ENCODE measurements around the gene BZW1. TPM values are rescaled to one million over a fixed set of nuclear protein-coding genes. Genes with fewer than 3 reads are reported as not detected.

BZW1 gene
- 100 to 1,000 TPM; 354 to 367 (median 365) TPM for polyA plus RNA-seq

- peaks cover 15 to 31% (median 19%) of the 10 kb centered on the region in 3 donors for H3K27me3 Mint-ChIP-seq (ENCODE audit: low read depth in 3 of 3)
- peaks cover 13 to 34% (median 25%) of the 10 kb centered on the region in 3 donors for H3K36me3 Mint-ChIP-seq
- DNase-seq = peak; percentile 98 to 99 (median 99)
- H3K4me1 Mint-ChIP-seq = peaks cover 46 to 64% of the 10 kb centered on the region in 2 donors
- peak within 1 kb of the TSS; percentile 95 to 99 (median 97) for H3K4me3 Mint-ChIP-seq
- H3K27ac Mint-ChIP-seq = peak within 1 kb of the TSS; percentile 96 to 99 (median 99)
- H3K9me3 Mint-ChIP-seq = no peaks in the 10 kb centered on the region
Measured at GRCh38 chr2:200811333-200812121, at the start of gene BZW1. Gene BZW1, plus strand, starts transcription at chr2:200811910. Its CDS starts 1,308 bp downstream, at chr2:200813218.

GRCh38 chr2:200762127-200762526 is 49.6 kb upstream of the BZW1 start:
- no peaks in the 10 kb centered on the region for H3K36me3 Mint-ChIP-seq
- DNase-seq = no peak
- no peaks in the 10 kb centered on the region for H3K9me3 Mint-ChIP-seq
- H3K27me3 Mint-ChIP-seq (ENCODE audit: low read depth in 3 of 3) = peaks cover 0 to 4% (median 0%) of the 10 kb centered on the region in 3 donors
- no peak overlapping the region for H3K4me3 Mint-ChIP-seq
- no peaks in the 10 kb centered on the region for H3K4me1 Mint-ChIP-seq
- H3K27ac Mint-ChIP-seq = no peak overlapping the region

- no peak for DNase-seq
- Mint-ChIP-seq H3K27ac (no peak overlapping the region), H3K4me3 (no peak overlapping the region), H3K36me3 (no peaks in the 10 kb centered on the region), H3K4me1 (no peaks in the 10 kb centered on the region), H3K27me3 (ENCODE audit: low read depth in 3 of 3) (peaks cover 0 to 4% (median 0%) of the 10 kb centered on the region in 3 donors), H3K9me3 (no peaks in the 10 kb centered on the region)
Measured at GRCh38 chr2:200763422-200763821, 48.3 kb upstream of the BZW1 start.

GRCh38 chr2:200765139-200765951 is 46.4 kb upstream of the BZW1 start:
- no peak for DNase-seq
- Mint-ChIP-seq H3K4me1 (no peaks in the 10 kb centered on the region), H3K27ac (no peak overlapping the region), H3K27me3 (ENCODE audit: low read depth in 3 of 3) (peaks cover 0 to 2% (median 2%) of the 10 kb centered on the region in 3 donors), H3K9me3 (no peaks in the 10 kb centered on the region), H3K36me3 (no peaks in the 10 kb centered on the region), H3K4me3 (no peak overlapping the region)

- no peak for DNase-seq
- H3K27me3 Mint-ChIP-seq (ENCODE audit: low read depth in 3 of 3) = peaks cover 0 to 2% (median 2%) of the 10 kb centered on the region in 3 donors
- H3K27ac Mint-ChIP-seq = no peak overlapping the region
- H3K4me3 Mint-ChIP-seq = no peak overlapping the region
- H3K36me3 Mint-ChIP-seq = no peaks in the 10 kb centered on the region
- no peaks in the 10 kb centered on the region for H3K4me1 Mint-ChIP-seq
- H3K9me3 Mint-ChIP-seq = no peaks in the 10 kb centered on the region
Measured at GRCh38 chr2:200765995-200766660, 45.6 kb upstream of the BZW1 start.

- Mint-ChIP-seq H3K9me3 (no peaks in the 10 kb centered on the region), H3K4me1 (no peaks in the 10 kb centered on the region), H3K27me3 (ENCODE audit: low read depth in 3 of 3) (peaks cover 0 to 3% (median 2%) of the 10 kb centered on the region in 3 donors), H3K27ac (no peak overlapping the region), H3K36me3 (no peaks in the 10 kb centered on the region), H3K4me3 (no peak overlapping the region)
- DNase-seq = no peak
Measured at GRCh38 chr2:200767111-200767885, 44.4 kb upstream of the BZW1 start.

GRCh38 chr2:200770847-200771246 is 40.9 kb upstream of the BZW1 start:
- Mint-ChIP-seq H3K27me3 (ENCODE audit: low read depth in 3 of 3) (peaks cover 0 to 6% (median 3%) of the 10 kb centered on the region in 3 donors), H3K36me3 (peaks cover 0 to 4% (median 0%) of the 10 kb centered on the region in 3 donors), H3K9me3 (peaks cover 0 to 4% (median 0%) of the 10 kb centered on the region in 6 donors), H3K4me1 (no peaks in the 10 kb centered on the region), H3K27ac (no peak overlapping the region), H3K4me3 (no peak overlapping the region)
- no peak for DNase-seq

- H3K36me3 Mint-ChIP-seq = peaks cover 0 to 4% (median 0%) of the 10 kb centered on the region in 3 donors
- no peak overlapping the region for H3K27ac Mint-ChIP-seq
Measured at GRCh38 chr2:200772620-200773019, 39.1 kb upstream of the BZW1 start.

GRCh38 chr2:200773083-200773482 is 38.6 kb upstream of the BZW1 start:
- peaks cover 0 to 6% (median 3%) of the 10 kb centered on the region in 3 donors for H3K27me3 Mint-ChIP-seq (ENCODE audit: low read depth in 3 of 3)
- H3K9me3 Mint-ChIP-seq = peaks cover 0 to 4% (median 0%) of the 10 kb centered on the region in 6 donors
- no peak for DNase-seq
- H3K27ac Mint-ChIP-seq = no peak overlapping the region
- peaks cover 0 to 4% (median 0%) of the 10 kb centered on the region in 3 donors for H3K36me3 Mint-ChIP-seq
- H3K4me3 Mint-ChIP-seq = no peak overlapping the region
- no peaks in the 10 kb centered on the region for H3K4me1 Mint-ChIP-seq

More at GRCh38 chr2:200772620-200773019, 39.1 kb upstream of the BZW1 start:
- H3K27me3 Mint-ChIP-seq (ENCODE audit: low read depth in 3 of 3) = peaks cover 0 to 6% (median 3%) of the 10 kb centered on the region in 3 donors
- H3K4me1 Mint-ChIP-seq = no peaks in the 10 kb centered on the region
- no peak for DNase-seq
- peaks cover 0 to 4% (median 0%) of the 10 kb centered on the region in 6 donors for H3K9me3 Mint-ChIP-seq
- H3K4me3 Mint-ChIP-seq = no peak overlapping the region

GRCh38 chr2:200774920-200775319 is 36.8 kb upstream of the BZW1 start:
- Mint-ChIP-seq H3K4me3 (no peak overlapping the region), H3K36me3 (peaks cover 0 to 4% (median 0%) of the 10 kb centered on the region in 3 donors), H3K9me3 (peaks cover 0 to 4% (median 0%) of the 10 kb centered on the region in 6 donors), H3K27ac (no peak overlapping the region), H3K27me3 (ENCODE audit: low read depth in 3 of 3) (peaks cover 0 to 8% (median 2%) of the 10 kb centered on the region in 3 donors), H3K4me1 (no peaks in the 10 kb centered on the region)
- DNase-seq = no peak

GRCh38 chr2:200777275-200777674 is 34.4 kb upstream of the BZW1 start:
- Mint-ChIP-seq H3K4me3 (no peak overlapping the region), H3K9me3 (peaks cover 0 to 4% (median 0%) of the 10 kb centered on the region in 6 donors), H3K36me3 (peaks cover 0 to 4% (median 0%) of the 10 kb centered on the region in 3 donors), H3K27ac (no peak overlapping the region), H3K4me1 (no peaks in the 10 kb centered on the region), H3K27me3 (ENCODE audit: low read depth in 3 of 3) (peaks cover 0 to 8% (median 2%) of the 10 kb centered on the region in 3 donors)
- DNase-seq = no peak

GRCh38 chr2:200778038-200778437 is 33.7 kb upstream of the BZW1 start:
- H3K27me3 Mint-ChIP-seq (ENCODE audit: low read depth in 3 of 3) = peaks cover 0 to 5% (median 2%) of the 10 kb centered on the region in 3 donors
- no peak overlapping the region for H3K27ac Mint-ChIP-seq
- H3K9me3 Mint-ChIP-seq = peaks cover 0 to 2% (median 0%) of the 10 kb centered on the region in 6 donors
- no peaks in the 10 kb centered on the region for H3K4me1 Mint-ChIP-seq
- H3K36me3 Mint-ChIP-seq = no peaks in the 10 kb centered on the region
- no peak overlapping the region for H3K4me3 Mint-ChIP-seq
- no peak for DNase-seq

- H3K4me1 Mint-ChIP-seq = no peaks in the 10 kb centered on the region
- DNase-seq = no peak
- H3K4me3 Mint-ChIP-seq = no peak overlapping the region
- no peak overlapping the region for H3K27ac Mint-ChIP-seq
- H3K27me3 Mint-ChIP-seq (ENCODE audit: low read depth in 3 of 3) = peaks cover 0 to 5% (median 0%) of the 10 kb centered on the region in 3 donors
- no peaks in the 10 kb centered on the region for H3K9me3 Mint-ChIP-seq
- H3K36me3 Mint-ChIP-seq = no peaks in the 10 kb centered on the region
Measured at GRCh38 chr2:200779214-200779613, 32.5 kb upstream of the BZW1 start.
